C4-2B (cell line): ENCODE measurements around the gene ZMYM4.
A peak's percentile ranks its signal among the peaks of the same experiment; 100 is the strongest.

ENCODE experiments used
- H3K27ac ChIP-seq: fragments of 450-650 bp; 2 replicates; pipeline ENCODE4 v1.5.1; 2017
- CTCF ChIP-seq: fragments of 450-650 bp; conservative IDR thresholded peaks from 2 replicates; pipeline ENCODE4 v1.5.1; 2017; ENCODE audit warnings: mild to moderate bottlenecking
- ZFX ChIP-seq: fragments of 450-650 bp; IDR thresholded peaks from 2 replicates; pipeline ENCODE4 v1.6.1; 2017

ZMYM4 gene

DNA sequence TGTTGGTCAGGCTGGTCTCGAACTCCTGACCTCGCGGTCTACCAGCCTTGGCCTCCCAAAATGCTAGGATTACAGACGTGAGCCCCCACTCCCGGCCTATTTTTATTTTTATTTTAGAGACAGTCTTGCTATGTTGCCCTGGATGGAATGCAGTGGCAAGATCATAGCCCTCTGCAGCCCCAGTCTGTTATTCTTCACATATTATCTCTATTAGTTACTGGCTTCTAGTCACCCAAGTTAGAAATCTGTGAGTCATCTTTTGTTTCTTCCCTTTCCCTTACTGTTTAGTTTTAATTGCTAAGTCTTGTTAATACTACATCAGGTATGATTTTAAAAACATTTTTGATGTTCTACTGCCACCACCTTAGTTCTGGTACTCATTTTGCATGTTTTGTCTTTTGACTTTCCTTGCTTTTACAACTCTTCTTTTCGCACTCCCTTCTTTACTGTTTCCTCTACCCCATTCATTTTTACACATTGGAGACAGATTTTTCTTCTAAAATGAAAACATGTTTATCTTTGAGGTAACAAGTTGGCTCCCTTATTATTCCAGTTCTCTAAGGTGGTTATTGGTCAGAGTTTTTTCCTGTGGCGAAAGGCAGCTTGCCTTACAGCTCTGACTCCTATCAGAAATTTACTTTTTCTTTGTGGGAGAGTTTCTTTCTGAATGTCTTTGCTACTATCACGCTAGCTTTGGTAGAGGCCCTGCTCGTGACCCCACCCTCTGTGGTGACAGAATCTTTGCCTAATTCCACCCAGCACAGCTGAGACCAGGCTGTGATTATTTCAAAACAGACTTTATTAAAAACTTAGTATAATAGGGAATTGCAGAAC, 19.5 kb downstream of the ZMYM4 start:
- H3K27ac ChIP-seq = no peak overlapping the region
- TF ChIP-seq ZFX = no peak
- TF ChIP-seq CTCF = no peak

GRCh38 chr1:35288761-35289160, 20.3 kb downstream of the ZMYM4 start:
- TF ChIP-seq ZFX (no peak), CTCF (no peak)
- no peak overlapping the region for H3K27ac ChIP-seq

DNA sequence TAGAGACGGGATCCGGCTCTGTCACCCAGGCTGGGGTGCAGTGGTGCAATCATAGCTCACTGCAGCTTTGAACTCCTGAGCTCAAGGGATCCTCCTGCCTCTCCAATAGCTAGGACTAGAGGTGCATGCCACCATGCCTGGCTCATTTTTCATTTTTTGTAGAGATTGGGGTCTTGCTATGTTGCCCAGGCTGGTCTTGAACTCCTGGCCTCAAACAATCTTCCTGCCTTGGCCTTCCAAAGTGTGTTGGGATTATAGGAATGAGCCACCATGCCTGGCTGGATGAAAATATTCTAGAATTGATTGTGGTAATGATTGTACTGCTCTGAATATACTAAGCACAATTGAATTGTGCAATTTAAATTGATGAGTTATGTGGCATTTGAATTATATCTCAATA, 21.9 kb downstream of the ZMYM4 start:
- H3K27ac ChIP-seq = no peak overlapping the region
- TF ChIP-seq CTCF = no peak
- TF ChIP-seq ZFX = no peak

DNA sequence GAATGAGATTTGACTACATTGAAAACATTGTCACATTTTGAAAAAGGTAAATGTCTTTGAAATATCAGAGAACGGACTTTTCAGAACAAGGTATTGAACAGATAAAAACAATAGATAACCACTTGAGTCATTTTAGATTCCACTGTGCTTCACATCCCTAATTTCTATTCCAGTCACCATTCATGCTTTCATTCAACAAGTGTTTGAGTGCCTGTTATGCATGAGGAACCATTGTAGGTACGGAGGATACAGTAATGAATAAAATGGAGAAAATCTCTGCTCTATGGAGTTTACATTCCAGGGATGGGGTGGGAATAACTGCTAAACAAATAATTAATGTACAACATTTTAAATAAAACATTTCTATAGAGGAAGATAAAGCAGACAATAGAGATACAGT, 26.3 kb downstream of the ZMYM4 start:
- no peak for TF ChIP-seq ZFX
- no peak for TF ChIP-seq CTCF
- H3K27ac ChIP-seq = no peak overlapping the region

- no peak for TF ChIP-seq CTCF
- TF ChIP-seq ZFX = no peak
- H3K27ac ChIP-seq = no peak overlapping the region
Observed at GRCh38 chr1:35297886-35298285, 29.4 kb downstream of the ZMYM4 start.

DNA sequence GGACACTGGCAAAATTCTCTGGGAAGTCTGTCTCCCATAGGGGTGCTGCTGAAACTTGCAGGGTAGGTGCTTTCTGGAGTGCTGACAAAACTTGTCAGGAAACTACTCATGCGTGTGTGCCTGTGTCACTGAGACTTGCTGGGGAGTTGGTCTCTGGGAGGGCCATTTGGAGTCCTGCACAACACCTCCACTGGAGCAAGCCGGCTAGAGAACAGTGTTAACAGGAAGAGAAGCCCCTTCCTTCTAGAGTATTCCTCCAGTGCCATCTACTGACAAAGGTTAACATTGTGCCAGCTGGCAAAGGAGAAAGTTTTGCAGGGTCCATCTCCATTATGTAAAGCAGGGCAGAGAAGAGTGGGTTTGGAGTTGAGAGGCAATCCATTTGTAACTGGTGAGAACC, 30.0 kb downstream of the ZMYM4 start:
- no peak for TF ChIP-seq ZFX
- peak; percentile 32 for TF ChIP-seq CTCF
- no peak overlapping the region for H3K27ac ChIP-seq

GRCh38 chr1:35300376-35300775, 31.9 kb downstream of the ZMYM4 start:
- H3K27ac ChIP-seq = no peak overlapping the region
- TF ChIP-seq ZFX (no peak), CTCF (no peak)
